GM23338 (cell line): ENCODE measurements around the gene CACNA2D3.

Experiments
- CREB1 ChIP-seq: fragments of 250-450 bp; sonication (Bioruptor Pico); IDR thresholded peaks from 2 replicates; pipeline ENCODE4 v1.5.0; 2020; ENCODE audit warnings: low read depth, mild to moderate bottlenecking, moderate library complexity
- CTCF ChIP-seq, 2 experiments: fragments of 200-600 bp in 1 of 2; sonication (generic) in 1 of 2; conservative IDR thresholded peaks; 2 replicates each; pipeline versions ENCODE4 v1.5.1 to v1.6.1; 2016 to 2017; ENCODE audit warnings: antibody characterized with exemption in 2 of 2, low read depth in 2 of 2, mild to moderate bottlenecking in 2 of 2, moderate library complexity in 1 of 2
- EZH2 ChIP-seq: fragments of 200-600 bp; sonication (generic); IDR thresholded peaks from one replicate; pipeline ENCODE4 v1.8.0; 2017; ENCODE audit warnings: antibody characterized with exemption, mild to moderate bottlenecking, low read depth; ENCODE audit not compliant: unreplicated experiment
- EZH2phosphoT487 ChIP-seq: fragments of 200-600 bp; sonication (generic); IDR thresholded peaks from one replicate; pipeline ENCODE4 v1.8.1; 2018; ENCODE audit warnings: antibody characterized with exemption; ENCODE audit not compliant: unreplicated experiment
- JUNB ChIP-seq: IDR thresholded peaks from one replicate; pipeline ENCODE4 v1.6.1; 2016; ENCODE audit warnings: antibody characterized with exemption; ENCODE audit not compliant: unreplicated experiment
- POLR2AphosphoS5 ChIP-seq: IDR thresholded peaks from 2 replicates; pipeline ENCODE4 v1.6.1; 2016; ENCODE audit warnings: antibody characterized with exemption, low read depth
- REST ChIP-seq: IDR thresholded peaks from one replicate; pipeline ENCODE4 v1.6.1; 2018; ENCODE audit warnings: antibody characterized with exemption; ENCODE audit not compliant: unreplicated experiment
- STAT1 ChIP-seq: IDR thresholded peaks from one replicate; pipeline ENCODE4 v1.6.1; 2016; ENCODE audit warnings: antibody characterized with exemption; ENCODE audit not compliant: unreplicated experiment
- ZNF331 ChIP-seq: fragments of 250-450 bp; sonication (Bioruptor Pico); IDR thresholded peaks from 2 replicates; pipeline ENCODE4 v1.5.0; 2020; ENCODE audit warnings: low read depth, mild to moderate bottlenecking, moderate library complexity
- ZNF462 ChIP-seq: fragments of 250-450 bp; sonication (Bioruptor Pico); IDR thresholded peaks from 2 replicates; pipeline ENCODE4 v1.5.0; 2020; ENCODE audit warnings: mild to moderate bottlenecking, moderate library complexity

DNA sequence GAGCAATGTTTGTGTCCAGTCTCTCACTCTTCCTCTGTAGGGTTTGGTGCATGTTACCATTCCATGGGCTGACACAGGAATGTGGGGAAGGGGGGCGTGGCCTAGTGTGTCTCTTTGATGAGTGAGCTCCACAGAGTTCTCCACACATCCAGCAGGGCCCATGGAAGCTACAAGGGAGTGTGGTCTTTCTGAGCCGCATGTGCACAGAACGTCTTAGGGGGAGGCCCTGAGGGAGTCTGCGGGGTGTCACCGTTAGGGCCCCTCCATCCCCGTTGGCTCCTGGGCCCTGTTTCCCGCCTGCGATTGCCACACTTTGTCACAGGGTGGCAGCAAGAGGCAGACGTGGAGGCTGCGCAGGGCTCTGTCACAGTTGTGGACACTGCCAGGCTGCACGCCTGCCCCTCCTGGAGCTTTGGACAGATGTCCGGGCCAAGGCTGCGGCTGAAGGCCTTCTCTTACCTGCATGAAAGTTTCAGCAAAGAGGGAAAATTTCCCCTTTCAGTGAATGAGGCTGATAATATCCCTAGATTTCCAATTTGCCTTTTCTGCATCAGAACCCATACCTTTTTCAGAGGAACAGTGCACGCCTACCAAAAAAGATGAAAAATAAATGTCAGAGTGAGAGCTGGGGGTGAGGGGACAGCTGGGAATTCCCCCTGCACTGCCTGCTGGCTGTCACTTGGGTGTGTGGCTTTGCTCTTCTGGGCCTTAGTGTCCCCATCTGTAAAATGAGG is 24.3 kb downstream of the CACNA2D3 start:
- peak; percentile 70 to 96 for TF ChIP-seq CTCF (conservative IDR thresholded peaks at IDR 0.05; ENCODE audit: low read depth in 2 of 2)
- no peak for TF ChIP-seq POLR2AphosphoS5
- no peak for TF ChIP-seq STAT1
- no peak for TF ChIP-seq ZNF331 (CRISPR knock-in tag)
- TF ChIP-seq CREB1 = no peak
- no peak for TF ChIP-seq EZH2
- no peak for TF ChIP-seq REST
- TF ChIP-seq JUNB = no peak
- TF ChIP-seq EZH2phosphoT487 = no peak
- no peak for TF ChIP-seq ZNF462 (CRISPR knock-in tag)
